H9 (cell line): Measurements from ENCODE around the gene EFCAB6. TPM values are rescaled to one million over a fixed set of nuclear protein-coding genes. Genes with fewer than 3 reads are reported as not detected.

ENCODE experiments used
- DNase-seq: peaks from one replicate; pipeline ENCODE4 v3.0.0-alpha.2; 2017
- H2AFZ ChIP-seq: one replicate; pipeline ENCODE4 v1.6.1; 2013; ENCODE audit warnings: mild to moderate bottlenecking, low read length, control low read depth, moderate library complexity
- H2AK5ac ChIP-seq: 2 replicates; pipeline ENCODE4 v1.6.1; 2013; ENCODE audit warnings: low read length, control low read depth, mixed read lengths; ENCODE audit not compliant: insufficient read length
- H2BK120ac ChIP-seq: one replicate; pipeline ENCODE4 v1.6.1; 2013; ENCODE audit warnings: low read depth, mild to moderate bottlenecking, low read length, control low read depth, inconsistent platforms; ENCODE audit not compliant: poor library complexity, severe bottlenecking
- H2BK12ac ChIP-seq: 2 replicates; pipeline ENCODE4 v1.6.1; 2013; ENCODE audit warnings: low read length, control low read depth, mixed read lengths, low read depth; ENCODE audit not compliant: insufficient read length
- H2BK15ac ChIP-seq: 2 replicates; pipeline ENCODE4 v1.6.1; 2013; ENCODE audit warnings: low read depth, low read length, control low read depth
- H2BK20ac ChIP-seq: one replicate; pipeline ENCODE4 v1.6.1; 2013; ENCODE audit warnings: low read depth, mild to moderate bottlenecking, low read length, control low read depth, inconsistent platforms; ENCODE audit not compliant: poor library complexity, severe bottlenecking
- H2BK5ac ChIP-seq: 2 replicates; pipeline ENCODE4 v1.6.1; 2013; ENCODE audit warnings: low read length, control low read depth, mixed read lengths; ENCODE audit not compliant: insufficient read length
- H3K14ac ChIP-seq: 2 replicates; pipeline ENCODE4 v1.6.1; 2013; ENCODE audit warnings: low read length, control low read depth; ENCODE audit not compliant: insufficient read depth
- H3K18ac ChIP-seq: 2 replicates; pipeline ENCODE4 v1.6.1; 2013; ENCODE audit warnings: low read depth, mild to moderate bottlenecking, mixed read lengths, low read length, control low read depth; ENCODE audit not compliant: insufficient read length
- H3K23ac ChIP-seq: 2 replicates; pipeline ENCODE4 v1.6.1; 2013; ENCODE audit warnings: low read length, control low read depth, mixed read lengths, low read depth; ENCODE audit not compliant: insufficient read length
- H3K23me2 ChIP-seq: 2 replicates; pipeline ENCODE4 v1.6.1; 2013; ENCODE audit warnings: low read depth, mild to moderate bottlenecking, mixed read lengths, low read length, control low read depth; ENCODE audit not compliant: insufficient read length, poor library complexity, severe bottlenecking
- H3K27ac ChIP-seq: 2 replicates; pipeline ENCODE4 v1.5.1; 2013; ENCODE audit warnings: low read length, control low read depth, mixed read lengths, low read depth; ENCODE audit not compliant: insufficient read length
- H3K27me3 ChIP-seq: 2 replicates; pipeline ENCODE4 v1.6.1; 2013; ENCODE audit warnings: low read length, control low read depth, inconsistent platforms; ENCODE audit not compliant: insufficient read depth
- H3K4ac ChIP-seq: 2 replicates; pipeline ENCODE4 v1.6.1; 2013; ENCODE audit warnings: low read depth, mild to moderate bottlenecking, control low read depth, inconsistent platforms, low read length, moderate library complexity
- H3K4me1 ChIP-seq: 2 replicates; pipeline ENCODE4 v1.6.1; 2013; ENCODE audit warnings: low read length, control low read depth, inconsistent platforms; ENCODE audit not compliant: insufficient read depth
- H3K4me2 ChIP-seq: 2 replicates; pipeline ENCODE4 v1.6.1; 2013; ENCODE audit warnings: low read length, control low read depth, mixed read lengths; ENCODE audit not compliant: insufficient read length, insufficient read depth
- H3K56ac ChIP-seq: 2 replicates; pipeline ENCODE4 v1.6.1; 2013; ENCODE audit warnings: low read depth, mild to moderate bottlenecking, mixed read lengths, low read length, control low read depth; ENCODE audit not compliant: insufficient read length
- H3K79me1 ChIP-seq: 2 replicates; pipeline ENCODE4 v1.6.1; 2013; ENCODE audit warnings: low read depth, mild to moderate bottlenecking, moderate library complexity, low read length, control low read depth, inconsistent platforms; ENCODE audit not compliant: insufficient read depth, poor library complexity, severe bottlenecking
- H3K79me2 ChIP-seq: 2 replicates; pipeline ENCODE4 v1.6.1; 2013; ENCODE audit warnings: low read length, control low read depth, inconsistent platforms; ENCODE audit not compliant: insufficient read depth
- H3K9ac ChIP-seq: 2 replicates; pipeline ENCODE4 v1.6.1; 2013; ENCODE audit warnings: low read length, control low read depth, mixed read lengths; ENCODE audit not compliant: insufficient read length; ENCODE audit errors: extremely low read depth
- H3K9me3 ChIP-seq: one replicate; pipeline ENCODE4 v1.6.1; 2013; ENCODE audit warnings: low read depth, low read length, inconsistent platforms; ENCODE audit not compliant: control insufficient read depth
- H3T11ph ChIP-seq: one replicate; pipeline ENCODE4 v1.6.1; 2013; ENCODE audit warnings: mild to moderate bottlenecking, low read length, control low read depth, inconsistent platforms
- H4K20me1 ChIP-seq: one replicate; pipeline ENCODE4 v1.6.1; 2013; ENCODE audit not compliant: control insufficient read depth, insufficient read length, insufficient read depth
- H4K5ac ChIP-seq: 2 replicates; pipeline ENCODE4 v1.6.1; 2013; ENCODE audit warnings: low read depth, mild to moderate bottlenecking, mixed read lengths, low read length, control low read depth; ENCODE audit not compliant: insufficient read length
- H4K8ac ChIP-seq: replicated peaks from 2 replicates; pipeline ENCODE4 v1.6.1; 2013; ENCODE audit warnings: low read length, control low read depth, mixed read lengths, low read depth; ENCODE audit not compliant: insufficient read length
- H4K91ac ChIP-seq: 2 replicates; pipeline ENCODE4 v1.6.1; 2013; ENCODE audit warnings: low read depth, mild to moderate bottlenecking, moderate library complexity, mixed read lengths, low read length, control low read depth; ENCODE audit not compliant: insufficient read length
- H3K27ac Mint-ChIP-seq, 3 experiments: 2 replicates in 2 of 3; 3 replicates in 1 of 3; pipeline ENCODE4 v1.8.0; 2020 to 2021; ENCODE audit warnings: mixed read lengths in 3 of 3, mild to moderate bottlenecking in 1 of 3, moderate library complexity in 1 of 3
- H3K27me3 Mint-ChIP-seq: 2 replicates; pipeline ENCODE4 v1.8.0; 2021; ENCODE audit warnings: low read depth, mild to moderate bottlenecking, moderate library complexity, mixed read lengths
- H3K36me3 Mint-ChIP-seq, 3 experiments: 2 replicates in 2 of 3; 3 replicates in 1 of 3; pipeline ENCODE4 v1.8.0; 2020 to 2021; ENCODE audit warnings: low read depth in 3 of 3, mixed read lengths in 3 of 3; ENCODE audit not compliant: insufficient read depth in 1 of 3
- H3K4me1 Mint-ChIP-seq, 2 experiments: 2 replicates each; pipeline ENCODE4 v1.8.0; 2020; ENCODE audit warnings: mixed read lengths in 2 of 2
- H3K4me3 Mint-ChIP-seq, 2 experiments: 2 replicates in 1 of 2; 3 replicates in 1 of 2; pipeline ENCODE4 v1.8.0; 2020 to 2021; ENCODE audit warnings: mild to moderate bottlenecking in 2 of 2, mixed read lengths in 2 of 2, moderate library complexity in 1 of 2
- H3K9me3 Mint-ChIP-seq, 2 experiments: 2 replicates in 1 of 2; 3 replicates in 1 of 2; pipeline ENCODE4 v1.8.0; 2020; ENCODE audit warnings: mild to moderate bottlenecking in 2 of 2, mixed read lengths in 2 of 2, moderate library complexity in 1 of 2
- CTCF ChIP-seq: fragments of 200-600 bp; sonication (generic); conservative IDR thresholded peaks from 3 replicates; pipeline ENCODE4 v1.8.0; 2021; ENCODE audit warnings: antibody characterized with exemption, mild to moderate bottlenecking
- WGBS: extraction: QIAGEN DNeasy Blood & Tissue Kit; methylation state at CpG from one replicate; pipeline ENCODE4 v1.1.7; 2013; ENCODE audit warnings: missing lambda C conversion rate, low lambda C conversion rate, mixed read lengths; ENCODE audit not compliant: insufficient read length; ENCODE audit errors: extremely low coverage; 5-methylcytosine and 5-hydroxymethylcytosine counted together
- total RNA-seq: library from RNA; stranded (reverse); gene quantifications from 2 replicates; pipeline ENCODE4 v1.2.1, GENCODE V29; 2021

Gene EFCAB6
- total RNA-seq, 1 experiment from 2014 or later, result 0.31 TPM

- Histone ChIP-seq H4K5ac (no peak overlapping the region), H2BK20ac (no peak overlapping the region), H3K23me2 (no peaks in the 10 kb centered on the region), H3K4me2 (no peak overlapping the region), H4K20me1 (no peaks in the 10 kb centered on the region), H3K4ac (no peak overlapping the region), H3K79me2 (no peaks in the 10 kb centered on the region; the same call in 1 of the 2 replicates), H3K23ac (no peak overlapping the region), H4K91ac (no peak overlapping the region), H3K27me3 (no peaks in the 10 kb centered on the region), H3K56ac (no peak overlapping the region), H3K14ac (no peak overlapping the region), H3K9me3 (no peaks in the 10 kb centered on the region), H2BK12ac (no peak overlapping the region), H3K4me1 (no peaks in the 10 kb centered on the region; the same call in 1 of the 2 replicates), H2BK15ac (no peak overlapping the region), H3T11ph (no peak overlapping the region), H3K27ac (no peak overlapping the region), H2BK120ac (no peak overlapping the region), H2BK5ac (no peak overlapping the region), H3K9ac (no peak overlapping the region), H2AK5ac (no peak overlapping the region), H3K79me1 (no peaks in the 10 kb centered on the region), H2AFZ (no peak overlapping the region), H3K18ac (no peak overlapping the region), H4K8ac (no peak overlapping the region)
- no peak for TF ChIP-seq CTCF
- H3K27me3 Mint-ChIP-seq, result no peaks in the 10 kb centered on the region
- no peaks in the 10 kb centered on the region for H3K9me3 Mint-ChIP-seq
- H3K36me3 Mint-ChIP-seq, result peaks cover 9 to 46% (median 34%) of the 10 kb centered on the region in 3 experiments; a peak in 6 of 7 replicates
- H3K4me1 Mint-ChIP-seq, result peaks cover 26 to 30% of the 10 kb centered on the region in 2 experiments
- WGBS, result no CpG with 5 or more reads among the region's 33 CpGs
- H3K4me3 Mint-ChIP-seq, result no peak overlapping the region; a peak in 1 of 5 replicates
- no peak overlapping the region; a peak in 1 of 7 replicates for H3K27ac Mint-ChIP-seq
- DNase-seq, result no peak
Measured at GRCh38 chr22:43829904-43830851, 18.1 kb upstream of the EFCAB6 start.
